Neutrophil (primary cell): ENCODE measurements around the gene ERGIC1.
A peak's percentile ranks its signal among the peaks of the same experiment; 100 is the strongest.

ENCODE experiments used
- H3K27ac ChIP-seq: fragments of 200-600 bp; sonication (generic); 2 replicates; pipeline ENCODE4 v1.5.1; 2016; ENCODE audit warnings: mild to moderate bottlenecking, moderate library complexity
- H3K27me3 ChIP-seq: fragments of 200-600 bp; sonication (generic); 2 replicates; pipeline ENCODE4 v1.6.0; 2016; ENCODE audit warnings: mild to moderate bottlenecking
- H3K36me3 ChIP-seq: fragments of 200-600 bp; sonication (generic); 2 replicates; pipeline ENCODE4 v1.5.1; 2017
- H3K4me1 ChIP-seq, 2 experiments: fragments of 200-600 bp in 1 of 2; sonication (generic) in 1 of 2; 1 replicate in 1 of 2; 2 replicates in 1 of 2; pipeline versions ENCODE4 v1.5.1 to v1.6.1; 2013 to 2016; ENCODE audit warnings: low read depth in 1 of 2, low read length in 1 of 2, mild to moderate bottlenecking in 1 of 2, moderate library complexity in 1 of 2; ENCODE audit not compliant: control insufficient read depth in 1 of 2, insufficient read depth in 1 of 2
- H3K4me3 ChIP-seq, 2 experiments: fragments of 200-600 bp in 1 of 2; sonication (generic) in 1 of 2; 1 replicate in 1 of 2; 2 replicates in 1 of 2; pipeline ENCODE4 v1.5.1; 2013 to 2016; ENCODE audit warnings: low read depth in 1 of 2, low read length in 1 of 2, mild to moderate bottlenecking in 1 of 2, moderate library complexity in 1 of 2
- H3K9me3 ChIP-seq: fragments of 200-600 bp; sonication (generic); 2 replicates; pipeline ENCODE4 v1.5.1; 2016
- CTCF ChIP-seq: fragments of 200-600 bp; sonication (generic); IDR thresholded peaks from 2 replicates; pipeline ENCODE4 v1.5.1; 2016; ENCODE audit warnings: antibody characterized with exemption

The ERGIC1 gene

GRCh38 chr5:172956228-172956627, 122.2 kb downstream of the ERGIC1 start:
- Histone ChIP-seq H3K4me3 (no peak overlapping the region), H3K27me3 (peaks cover 49% of the 10 kb centered on the region), H3K4me1 (peaks cover 13 to 16% of the 10 kb centered on the region in 2 experiments), H3K27ac (no peak overlapping the region), H3K36me3 (peaks cover 7% of the 10 kb centered on the region), H3K9me3 (no peaks in the 10 kb centered on the region)
- TF ChIP-seq CTCF: no peak

GRCh38 chr5:172956936-172957335, 122.9 kb downstream of the ERGIC1 start:
- Histone ChIP-seq H3K27me3 (peaks cover 49% of the 10 kb centered on the region), H3K27ac (no peak overlapping the region), H3K36me3 (peaks cover under 1% of the 10 kb centered on the region), H3K9me3 (no peaks in the 10 kb centered on the region), H3K4me1 (peaks cover 13 to 16% of the 10 kb centered on the region in 2 experiments), H3K4me3 (no peak overlapping the region)
- no peak for TF ChIP-seq CTCF

- Histone ChIP-seq H3K36me3 (no peaks in the 10 kb centered on the region), H3K27ac (no peak overlapping the region), H3K4me3 (no peak overlapping the region), H3K27me3 (peaks cover 49% of the 10 kb centered on the region), H3K9me3 (no peaks in the 10 kb centered on the region), H3K4me1 (peaks cover 13 to 16% of the 10 kb centered on the region in 2 experiments)
- TF ChIP-seq CTCF: no peak
Observed at GRCh38 chr5:172957458-172957857, 123.4 kb downstream of the ERGIC1 start.

GRCh38 chr5:172958331-172959046, 124.4 kb downstream of the ERGIC1 start:
- H3K27ac ChIP-seq: peak overlapping the region; percentile 79
- H3K4me1 ChIP-seq: peaks cover 13 to 16% of the 10 kb centered on the region in 2 experiments
- H3K4me3 ChIP-seq: peak overlapping the region; percentile 81 to 84
- peaks cover 49% of the 10 kb centered on the region for H3K27me3 ChIP-seq
- H3K9me3 ChIP-seq: no peaks in the 10 kb centered on the region
- no peaks in the 10 kb centered on the region for H3K36me3 ChIP-seq
- no peak for TF ChIP-seq CTCF

- no peaks in the 10 kb centered on the region for H3K9me3 ChIP-seq
- TF ChIP-seq CTCF: no peak
- peak overlapping the region; percentile 81 to 84 for H3K4me3 ChIP-seq
- no peaks in the 10 kb centered on the region for H3K36me3 ChIP-seq
- H3K4me1 ChIP-seq: peaks cover 13 to 16% of the 10 kb centered on the region in 2 experiments
- peaks cover 35% of the 10 kb centered on the region for H3K27me3 ChIP-seq
- H3K27ac ChIP-seq: peak overlapping the region; percentile 79
Observed at GRCh38 chr5:172959824-172960799, 126.1 kb downstream of the ERGIC1 start.
